Measurements from ENCODE around the gene CFAP92.
"Not testable (repeated sequence)": the region's sequence is repeated elsewhere in the genome, so short reads cannot be mapped to it uniquely, and the experiment has no call there.

Gene CFAP92

DNA sequence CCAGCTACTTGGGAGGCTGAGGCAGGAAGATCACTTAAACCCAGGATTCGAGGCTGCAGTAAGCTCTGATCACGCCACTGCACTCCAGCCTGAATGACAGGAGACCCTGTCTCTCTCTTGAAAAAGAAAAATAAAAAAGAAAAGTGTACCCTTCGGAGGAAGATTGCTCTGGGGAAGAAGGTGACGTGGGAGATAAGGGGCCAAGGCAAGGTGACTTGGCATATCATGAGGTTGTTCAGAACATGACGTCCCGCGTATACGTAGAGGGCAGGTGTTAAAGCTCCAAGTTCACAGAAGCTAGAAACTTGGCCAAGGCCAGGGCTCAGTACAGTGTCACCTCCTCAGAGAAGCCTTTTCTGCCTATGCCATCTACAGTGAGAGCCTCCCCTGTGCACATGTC is 121.1 kb downstream of the CFAP92 start:
- TF ChIP-seq, protein P1, sequence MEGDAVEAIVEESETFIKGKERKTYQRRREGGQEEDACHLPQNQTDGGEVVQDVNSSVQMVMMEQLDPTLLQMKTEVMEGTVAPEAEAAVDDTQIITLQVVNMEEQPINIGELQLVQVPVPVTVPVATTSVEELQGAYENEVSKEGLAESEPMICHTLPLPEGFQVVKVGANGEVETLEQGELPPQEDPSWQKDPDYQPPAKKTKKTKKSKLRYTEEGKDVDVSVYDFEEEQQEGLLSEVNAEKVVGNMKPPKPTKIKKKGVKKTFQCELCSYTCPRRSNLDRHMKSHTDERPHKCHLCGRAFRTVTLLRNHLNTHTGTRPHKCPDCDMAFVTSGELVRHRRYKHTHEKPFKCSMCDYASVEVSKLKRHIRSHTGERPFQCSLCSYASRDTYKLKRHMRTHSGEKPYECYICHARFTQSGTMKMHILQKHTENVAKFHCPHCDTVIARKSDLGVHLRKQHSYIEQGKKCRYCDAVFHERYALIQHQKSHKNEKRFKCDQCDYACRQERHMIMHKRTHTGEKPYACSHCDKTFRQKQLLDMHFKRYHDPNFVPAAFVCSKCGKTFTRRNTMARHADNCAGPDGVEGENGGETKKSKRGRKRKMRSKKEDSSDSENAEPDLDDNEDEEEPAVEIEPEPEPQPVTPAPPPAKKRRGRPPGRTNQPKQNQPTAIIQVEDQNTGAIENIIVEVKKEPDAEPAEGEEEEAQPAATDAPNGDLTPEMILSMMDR (conservative IDR thresholded peaks at IDR 0.05) = no peak
- no peak overlapping the region for H3K27ac ChIP-seq

DNA sequence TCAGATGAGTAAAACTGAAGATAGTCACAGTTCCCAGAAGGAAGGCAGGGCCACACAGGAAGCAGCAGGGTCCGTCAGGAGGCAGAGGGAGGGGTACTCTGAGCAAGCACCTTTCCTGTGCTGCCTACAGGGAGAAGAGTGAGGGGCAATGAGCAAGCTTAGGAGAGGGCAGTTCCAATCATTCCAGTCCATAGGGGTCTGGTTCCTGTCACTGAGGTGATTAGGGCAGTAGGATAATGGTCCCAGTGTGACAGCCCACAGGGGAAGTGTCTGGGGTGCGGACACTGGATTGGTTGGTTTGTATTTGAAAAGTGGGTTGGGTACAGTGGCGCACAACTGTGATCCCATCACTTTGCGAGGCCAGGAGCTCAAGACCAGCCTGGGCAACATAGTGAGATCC is 121.6 kb downstream of the CFAP92 start:
- H3K27ac ChIP-seq = no peak overlapping the region
- TF ChIP-seq, protein P1 (conservative IDR thresholded peaks at IDR 0.05) = no peak

DNA sequence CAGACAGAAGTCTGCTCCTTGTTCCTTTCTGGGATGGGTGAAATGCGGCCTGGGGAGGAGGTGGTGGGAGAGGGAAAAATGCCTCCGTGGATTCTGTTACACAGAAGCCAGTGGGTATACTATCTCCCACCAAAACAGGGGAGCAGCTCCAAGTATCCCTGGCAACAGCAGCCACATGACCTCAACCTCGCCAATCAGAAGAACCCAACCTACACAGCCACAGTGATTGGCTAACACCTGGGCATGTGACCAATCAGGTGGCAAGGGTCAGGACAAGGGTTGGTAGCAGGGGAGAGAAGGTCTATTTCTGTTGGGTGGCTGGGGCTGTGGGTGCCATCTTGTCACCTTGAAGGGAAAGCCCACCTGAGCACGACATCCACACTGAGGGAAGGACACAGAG is 123.5 kb downstream of the CFAP92 start:
- TF ChIP-seq, protein P1 (conservative IDR thresholded peaks at IDR 0.05) = no peak
- no peak overlapping the region for H3K27ac ChIP-seq

DNA sequence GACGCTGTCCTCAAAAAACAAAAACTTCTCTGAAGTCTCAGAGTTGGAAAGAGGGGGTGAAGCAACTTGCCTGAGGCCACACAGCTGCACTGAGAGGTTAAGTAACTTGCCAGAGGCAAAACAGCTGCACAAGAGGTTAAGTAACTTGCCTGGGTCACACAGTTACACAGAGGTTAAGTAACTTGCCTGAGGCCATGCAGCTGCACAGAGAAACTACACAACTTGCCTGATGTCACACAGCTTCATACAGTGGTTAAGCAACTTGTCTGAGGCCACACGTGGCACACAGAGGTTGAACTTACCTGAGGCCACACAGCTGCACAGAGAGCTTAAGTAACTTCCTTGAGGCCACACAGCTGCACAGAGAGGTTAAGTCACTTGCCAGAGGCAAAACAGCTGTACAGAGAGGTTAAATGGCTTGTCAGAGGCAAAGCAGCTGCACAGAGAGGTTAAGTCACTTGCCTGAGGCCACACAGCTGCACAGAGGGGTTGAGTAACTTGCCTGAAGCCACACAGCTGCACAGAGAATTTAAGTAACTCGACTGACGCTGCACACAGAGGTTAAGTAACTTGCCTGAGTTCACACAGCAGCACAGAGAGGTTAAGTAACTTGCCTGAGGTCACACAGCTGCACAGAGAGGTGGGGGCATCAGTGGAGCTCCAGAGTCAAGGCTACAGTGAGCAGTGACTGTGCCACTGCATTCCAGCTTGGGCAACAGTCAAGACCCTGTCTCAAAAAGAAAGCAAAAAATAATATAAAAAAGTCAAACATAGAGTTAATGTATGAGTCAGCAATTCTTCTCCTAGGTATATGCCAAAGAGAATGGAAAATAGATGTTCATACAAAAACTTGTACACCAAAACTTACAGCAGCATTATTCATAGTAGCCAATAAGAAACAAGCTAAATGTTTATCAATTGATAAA is 126.4 kb downstream of the CFAP92 start:
- TF ChIP-seq, protein P1 (conservative IDR thresholded peaks at IDR 0.05) = no peak
- H3K27ac ChIP-seq = no peak overlapping the region

DNA sequence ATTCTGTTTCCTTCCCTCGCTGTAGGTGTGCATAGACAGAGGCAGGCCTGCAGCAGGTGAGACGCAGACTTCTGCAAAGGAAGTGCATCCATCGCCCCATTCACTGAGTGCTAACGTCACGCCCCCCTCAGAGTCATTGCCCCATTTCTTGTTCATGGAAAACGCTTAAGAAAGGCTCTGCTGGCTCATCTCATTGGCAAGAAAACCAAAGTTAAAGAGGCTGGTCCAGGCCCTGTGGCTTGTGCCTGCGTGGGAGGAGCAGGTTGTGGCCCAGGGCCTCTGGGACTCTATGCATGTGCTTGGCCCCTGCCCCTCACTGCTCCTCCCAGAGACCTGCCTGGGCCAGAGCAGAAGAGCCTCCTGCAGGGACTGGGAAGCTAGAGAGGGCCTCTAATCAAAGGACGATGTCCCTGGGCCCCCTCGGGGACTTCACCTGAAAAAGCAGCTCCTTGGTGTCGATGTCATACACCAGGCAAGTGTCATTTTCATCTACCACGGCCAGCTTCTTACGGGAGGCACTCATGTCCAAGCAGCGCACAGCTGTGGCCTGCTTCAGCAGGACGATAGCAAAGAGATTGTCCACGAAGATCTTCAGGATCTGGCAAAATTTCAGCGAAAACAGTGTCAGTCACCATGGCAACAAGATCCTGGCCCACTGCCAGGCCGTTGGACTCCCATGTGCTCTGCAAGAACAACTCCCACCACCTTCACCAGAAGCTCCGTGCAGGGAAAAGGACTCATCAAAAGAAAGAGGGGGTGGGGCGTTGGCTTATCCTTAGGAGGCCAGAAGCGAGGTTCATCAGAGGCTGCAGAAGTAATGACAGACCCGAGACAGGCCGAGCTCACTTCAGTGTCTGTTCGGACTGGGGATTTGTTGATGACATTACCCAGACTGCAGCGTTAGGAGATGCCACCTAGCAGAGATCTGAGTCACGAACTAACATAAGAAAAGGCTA is 128.7 kb downstream of the CFAP92 start:
- H3K27ac ChIP-seq = not testable (repeated sequence)

DNA sequence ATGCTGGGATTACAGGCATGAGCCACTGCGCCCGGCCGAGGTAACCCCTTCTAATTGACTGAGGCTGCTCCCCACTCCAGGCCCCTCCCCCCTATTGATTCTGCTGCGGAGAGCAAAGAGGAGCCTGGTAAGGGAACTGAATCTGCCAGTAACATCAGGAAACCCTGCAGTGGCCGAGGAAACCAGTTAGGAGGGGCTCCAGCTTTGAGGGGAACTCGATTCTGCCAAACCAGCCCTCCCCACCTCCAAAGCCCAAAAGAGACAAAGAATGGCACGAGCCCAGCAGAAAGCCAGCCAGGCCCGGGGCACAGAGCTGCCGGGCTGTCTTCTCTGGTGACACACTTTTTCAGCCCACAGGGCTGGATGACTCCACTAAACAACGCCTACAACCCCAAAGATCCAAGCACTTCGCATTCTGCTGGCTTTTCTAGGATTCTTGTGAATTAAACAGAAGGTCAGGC is 129.5 kb downstream of the CFAP92 start:
- H3K27ac ChIP-seq = no peak overlapping the region
- TF ChIP-seq, protein P1 (conservative IDR thresholded peaks at IDR 0.05) = no peak

DNA sequence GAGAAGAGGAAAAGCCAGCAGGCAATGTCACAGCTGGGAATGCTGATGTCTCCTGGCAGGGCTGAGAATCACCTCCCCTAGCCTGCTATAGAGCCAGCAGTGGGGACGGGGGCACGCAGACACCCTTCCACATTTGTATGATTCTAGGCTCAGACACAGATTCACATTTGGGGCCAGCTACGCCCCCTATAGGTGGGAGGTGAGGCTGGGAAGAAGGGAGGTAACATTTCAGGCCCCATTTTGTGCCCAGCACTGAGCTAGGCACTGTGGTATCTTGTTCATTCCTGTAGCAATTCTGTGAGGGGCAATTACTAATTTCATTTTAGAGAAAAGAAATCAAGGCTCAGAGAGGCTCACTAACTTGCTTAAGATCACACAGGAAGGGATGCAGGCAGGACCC is 130.3 kb downstream of the CFAP92 start:
- TF ChIP-seq, protein P1 (conservative IDR thresholded peaks at IDR 0.05) = 0 out of 2 replicates have a peak, but pooled peaks have one; percentile 16
- no peak overlapping the region for H3K27ac ChIP-seq
